Activated T-helper 1 cell treated with anti-CD3 and anti-CD28 coated beads, Interleukin-12 subunit alpha, Interleukin-12 subunit beta, Interleukin-2, Interleukin-4 antibody, amounts not matched to agents 30 ng/mL and 10 ng/mL and 1 ng/mL, durations not matched to agents 14 hours and 24 hours and 36 hours (primary cell): ENCODE data around the gene CBFB. TPM values are rescaled to one million over a fixed set of nuclear protein-coding genes. Genes with fewer than 3 reads are reported as not detected.
"Not testable (repeated sequence)": the region's sequence is repeated elsewhere in the genome, so short reads cannot be mapped to it uniquely, and the experiment has no call there.

ENCODE experiments used
- DNase-seq: peaks from one replicate; pipeline ENCODE4 v3.0.0; 2021; ENCODE audit warnings: low spot score
- H3K27ac Mint-ChIP-seq: one replicate; pipeline ENCODE4 v1.8.0; 2021; ENCODE audit warnings: mild to moderate bottlenecking, mixed read lengths
- H3K27me3 Mint-ChIP-seq: one replicate; pipeline ENCODE4 v1.8.0; 2022; ENCODE audit warnings: mild to moderate bottlenecking, moderate library complexity, mixed read lengths; ENCODE audit not compliant: insufficient read depth
- H3K36me3 Mint-ChIP-seq: one replicate; pipeline ENCODE4 v1.8.0; 2021; ENCODE audit warnings: low read depth, mixed read lengths
- H3K4me1 Mint-ChIP-seq: one replicate; pipeline ENCODE4 v1.8.0; 2021; ENCODE audit warnings: low read depth, mixed read lengths
- H3K4me3 Mint-ChIP-seq: one replicate; pipeline ENCODE4 v1.8.0; 2021; ENCODE audit warnings: mild to moderate bottlenecking, moderate library complexity, mixed read lengths
- H3K9me3 Mint-ChIP-seq: one replicate; pipeline ENCODE4 v1.8.0; 2021; ENCODE audit warnings: mixed read lengths
- intact Hi-C: fragments of 100-400 bp; cut with micrococcal nuclease; formaldehyde crosslinking; loops from one replicate; pipeline ENCODE4 v1.15.1; 2024
- total RNA-seq: library from RNA; stranded (reverse); gene quantifications from 2 replicates; pipeline ENCODE4 v1.2.3, GENCODE V29; 2022

The CBFB gene
- total RNA-seq, 1 donor from 2014 or later, result 175 TPM

DNA sequence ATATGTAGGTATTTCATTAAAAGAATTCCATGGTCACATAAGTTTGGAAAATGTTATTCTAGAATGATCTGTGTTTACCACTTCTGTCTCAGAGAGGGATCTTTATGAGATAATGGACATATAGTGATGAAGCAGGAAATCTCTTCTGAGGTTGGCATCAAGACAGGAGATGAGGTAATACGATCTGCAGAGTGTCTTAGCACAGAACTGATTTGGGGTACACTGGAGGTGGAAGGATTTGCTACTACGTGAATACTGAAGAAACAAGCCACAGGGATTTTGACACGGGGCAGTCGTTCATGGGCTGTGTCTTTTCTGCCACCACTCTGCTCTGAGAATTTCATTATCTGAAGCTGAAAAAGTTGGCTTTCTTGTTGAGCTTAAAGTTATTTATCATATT is 5.5 kb downstream of the CBFB start:
- Mint-ChIP-seq H3K4me1 (peaks cover 69% of the 10 kb centered on the region), H3K9me3 (no peaks in the 10 kb centered on the region), H3K4me3 (peak overlapping the region; percentile 49), H3K27me3 (no peaks in the 10 kb centered on the region), H3K36me3 (peaks cover 54% of the 10 kb centered on the region), H3K27ac (peak overlapping the region; percentile 69)
- DNase-seq, result no peak
- intact Hi-C loops, result no loop called here

DNA sequence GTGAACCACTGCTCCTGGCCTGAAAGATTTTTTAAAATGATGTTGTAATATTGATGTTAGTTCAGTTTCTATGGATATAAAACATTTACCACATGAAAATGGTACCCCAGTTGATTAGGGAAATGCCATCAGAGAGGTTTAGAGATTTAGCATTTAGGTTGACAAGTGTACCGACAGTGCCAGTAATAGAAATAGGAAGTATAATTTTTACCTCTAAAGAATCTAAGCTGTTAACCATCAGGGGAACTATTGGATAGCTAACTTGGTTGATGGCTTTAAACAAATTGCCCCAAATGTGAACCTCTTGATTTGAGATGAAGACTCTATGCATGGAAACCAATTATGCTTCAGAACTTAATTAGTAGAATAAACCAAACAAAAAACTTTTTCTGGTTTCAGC is 6.4 kb downstream of the CBFB start:
- DNase-seq, result no peak
- Mint-ChIP-seq H3K4me3 (no peak overlapping the region), H3K4me1 (peaks cover 72% of the 10 kb centered on the region), H3K27me3 (no peaks in the 10 kb centered on the region), H3K27ac (no peak overlapping the region), H3K9me3 (no peaks in the 10 kb centered on the region), H3K36me3 (peaks cover 56% of the 10 kb centered on the region)
- intact Hi-C loops, result no loop called here

DNA sequence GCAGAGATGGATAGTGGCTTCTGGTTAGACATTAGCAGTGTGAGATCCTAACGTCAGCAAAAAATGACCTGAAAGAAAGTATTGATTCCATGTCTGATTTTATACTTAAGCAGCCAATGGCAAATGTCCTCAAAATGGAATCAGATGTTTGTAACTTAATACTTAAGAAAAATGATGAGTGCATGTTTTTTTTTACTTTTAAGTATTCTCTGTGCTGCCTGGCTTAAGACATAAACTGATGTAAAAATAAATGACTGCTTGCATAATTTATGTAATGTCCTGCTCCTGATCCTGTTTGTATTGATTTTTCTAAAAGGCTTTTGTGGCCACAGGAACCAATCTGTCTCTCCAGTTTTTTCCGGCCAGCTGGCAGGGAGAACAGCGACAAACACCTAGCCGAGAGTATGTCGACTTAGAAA is 7.4 kb downstream of the CBFB start:
- H3K36me3 Mint-ChIP-seq, result peaks cover 58% of the 10 kb centered on the region
- intact Hi-C loops, result no loop called here
- no peak overlapping the region for H3K27ac Mint-ChIP-seq
- H3K27me3 Mint-ChIP-seq, result no peaks in the 10 kb centered on the region
- H3K4me1 Mint-ChIP-seq, result peaks cover 72% of the 10 kb centered on the region
- DNase-seq, result no peak
- H3K4me3 Mint-ChIP-seq, result no peak overlapping the region
- no peaks in the 10 kb centered on the region for H3K9me3 Mint-ChIP-seq

DNA sequence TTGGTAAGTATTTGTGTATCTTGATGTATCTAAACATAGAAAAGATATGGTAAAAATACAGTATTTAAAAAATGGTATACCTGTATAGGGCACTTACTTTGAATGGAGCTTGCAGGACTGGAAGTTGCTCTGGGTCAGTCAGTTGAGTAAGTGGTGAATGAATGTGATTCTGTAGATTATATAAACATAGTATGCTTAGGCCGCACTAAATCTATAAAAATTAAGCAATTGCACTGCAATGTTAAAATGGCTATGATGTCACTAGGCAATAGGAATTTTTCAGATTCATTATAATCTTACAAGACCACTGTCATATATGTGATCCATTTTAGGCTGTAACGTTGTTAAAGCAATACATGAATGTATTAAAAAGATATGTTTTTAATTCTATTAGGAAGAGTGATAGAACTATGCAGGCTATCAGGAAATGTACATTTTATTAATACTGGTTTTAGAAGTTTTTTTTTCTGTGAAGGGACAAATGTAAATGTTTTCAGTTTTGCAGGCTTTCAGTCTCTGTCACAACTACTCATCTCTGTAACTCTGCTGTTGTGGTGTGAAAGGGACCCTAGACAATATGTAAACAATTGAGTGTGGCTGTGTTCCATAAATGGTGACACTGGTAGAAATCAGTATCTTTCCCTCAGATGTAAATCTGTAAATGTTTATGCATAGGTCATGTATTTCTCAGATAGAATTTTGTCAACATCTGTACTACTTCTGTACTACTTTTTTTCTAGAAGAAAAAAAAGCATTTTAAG is 10.5 kb downstream of the CBFB start:
- Mint-ChIP-seq H3K27ac (peak overlapping the region; percentile 43), H3K36me3 (peaks cover 40% of the 10 kb centered on the region), H3K4me3 (no peak overlapping the region), H3K27me3 (no peaks in the 10 kb centered on the region), H3K4me1 (peaks cover 60% of the 10 kb centered on the region), H3K9me3 (no peaks in the 10 kb centered on the region)
- DNase-seq, result no peak
- intact Hi-C loops, result loop anchor here (1.0 kb wide), 2 partner anchors 9 to 16 kb away; no protein-coding TSS in a partner anchor

DNA sequence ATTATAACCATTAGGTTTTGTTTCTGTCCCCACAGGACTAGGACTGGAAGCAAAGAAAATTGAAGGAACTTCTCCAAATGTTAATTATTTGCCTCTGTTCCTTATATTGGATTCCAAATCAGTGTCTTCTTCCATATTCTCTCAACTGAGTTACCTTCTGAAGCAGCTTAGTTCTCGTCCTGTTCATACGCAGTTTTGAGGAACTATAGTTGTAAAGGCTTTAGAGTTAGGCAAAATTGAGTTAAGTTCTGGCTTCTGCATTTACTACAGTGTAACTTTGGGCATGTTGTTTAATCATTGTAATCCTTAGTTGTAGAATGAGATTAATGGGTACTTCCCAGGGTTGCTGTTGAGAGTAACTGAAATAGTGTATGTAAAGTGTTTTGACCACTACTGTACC is 11.2 kb downstream of the CBFB start:
- Mint-ChIP-seq H3K9me3 (no peaks in the 10 kb centered on the region), H3K4me3 (no peak overlapping the region), H3K4me1 (peaks cover 53% of the 10 kb centered on the region), H3K36me3 (peaks cover 34% of the 10 kb centered on the region), H3K27me3 (no peaks in the 10 kb centered on the region), H3K27ac (peak overlapping the region; percentile 61)
- intact Hi-C loops, result no loop called here
- no peak for DNase-seq

DNA sequence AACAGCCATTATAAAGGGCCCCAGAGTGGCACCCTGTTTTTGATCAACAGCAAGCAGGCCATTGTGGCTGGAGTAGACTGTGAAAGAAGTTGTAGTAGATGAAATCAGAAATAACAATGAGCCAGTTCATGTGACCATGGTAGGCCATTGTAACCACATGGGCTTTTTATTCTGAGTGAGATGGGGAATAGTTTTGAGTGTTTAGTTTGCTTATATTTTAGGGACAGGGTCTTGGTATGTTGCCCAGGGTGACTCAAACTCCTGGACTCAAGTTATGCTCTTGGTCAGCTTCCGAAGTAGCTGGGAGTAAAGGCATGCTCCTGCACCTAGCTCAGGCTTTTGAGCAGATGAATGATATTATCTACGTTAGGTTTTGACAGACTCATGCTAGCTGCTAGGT is 12.0 kb downstream of the CBFB start:
- Mint-ChIP-seq H3K4me1 (peaks cover 46% of the 10 kb centered on the region), H3K27me3 (no peaks in the 10 kb centered on the region), H3K27ac (peak overlapping the region; percentile 61), H3K36me3 (peaks cover 30% of the 10 kb centered on the region), H3K9me3 (no peaks in the 10 kb centered on the region), H3K4me3 (no peak overlapping the region)
- intact Hi-C loops, result no loop called here
- DNase-seq, result no peak

DNA sequence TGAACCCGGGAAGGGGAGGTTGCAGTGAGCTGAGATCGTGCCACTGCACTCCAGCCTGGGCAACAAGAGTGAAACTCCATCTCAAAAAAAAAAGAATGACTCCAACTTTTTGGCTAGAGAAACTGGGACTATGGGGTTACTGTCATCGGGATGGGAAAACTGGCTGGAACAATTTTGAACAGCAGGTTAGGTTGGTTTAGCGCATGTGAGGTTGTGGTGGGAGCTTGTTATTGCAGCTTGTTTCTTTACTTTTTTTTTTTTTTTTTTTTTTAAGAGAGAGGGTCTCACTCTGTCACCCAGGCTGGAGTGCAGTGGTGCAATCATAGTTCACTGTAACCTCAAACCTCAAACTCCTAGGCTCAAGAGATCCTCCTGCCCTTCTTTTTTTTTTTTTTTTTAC is 12.6 kb downstream of the CBFB start:
- DNase-seq, intact Hi-C loops, H3K4me3 Mint-ChIP-seq, H3K27ac Mint-ChIP-seq, H3K27me3 Mint-ChIP-seq, H3K9me3 Mint-ChIP-seq: not testable (repeated sequence)
- peaks cover 42% of the 10 kb centered on the region for H3K4me1 Mint-ChIP-seq
- H3K36me3 Mint-ChIP-seq, result peaks cover 29% of the 10 kb centered on the region

DNA sequence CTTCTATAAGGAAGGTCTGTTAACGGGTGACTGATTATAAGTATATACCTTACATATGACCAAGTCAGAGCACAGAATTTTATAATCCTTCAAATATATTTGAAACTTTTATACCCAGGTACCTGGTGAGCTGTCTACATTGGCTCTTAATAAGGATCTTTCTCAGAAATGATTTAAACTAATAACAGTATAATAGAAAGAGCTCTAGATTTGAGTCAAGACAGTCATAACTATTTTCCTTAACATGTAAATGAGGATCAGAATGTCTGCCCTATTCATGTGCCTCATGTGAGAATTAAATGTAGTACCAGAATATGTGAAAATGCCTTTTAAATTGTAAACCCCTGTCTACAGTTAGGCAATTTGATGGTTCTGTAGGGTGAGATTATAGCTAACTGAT is 14.5 kb downstream of the CBFB start:
- peaks cover 27% of the 10 kb centered on the region for H3K36me3 Mint-ChIP-seq
- H3K27ac Mint-ChIP-seq, result no peak overlapping the region

DNA sequence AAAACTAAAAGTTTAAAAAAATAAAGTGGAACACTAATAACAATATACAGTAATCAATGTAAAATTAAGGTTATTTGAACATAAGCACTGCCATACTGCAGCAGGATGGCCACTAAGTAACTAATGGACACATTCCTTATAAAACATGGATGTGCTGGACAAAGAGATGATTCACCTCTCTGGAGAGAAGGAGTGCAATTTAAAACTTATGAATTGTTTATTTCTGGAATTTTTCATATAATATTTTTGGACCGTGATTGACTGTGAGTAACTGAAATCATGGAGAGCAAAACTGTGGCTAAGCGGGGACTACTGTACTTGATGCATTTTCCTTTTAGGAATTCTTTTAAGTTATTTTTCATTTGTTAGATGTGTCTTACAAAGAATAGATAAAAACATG is 21.8 kb downstream of the CBFB start:
- Mint-ChIP-seq H3K27me3 (no peaks in the 10 kb centered on the region), H3K4me1 (peaks cover 48% of the 10 kb centered on the region), H3K27ac (no peak overlapping the region), H3K9me3 (no peaks in the 10 kb centered on the region), H3K4me3 (no peak overlapping the region), H3K36me3 (peaks cover 17% of the 10 kb centered on the region)
- intact Hi-C loops, result loop anchor here (5.0 kb wide), 1 partner anchor 33 kb away; no protein-coding TSS in a partner anchor
- DNase-seq, result no peak

More for the DNA sequence above, 14.5 kb downstream of the CBFB start:
- Mint-ChIP-seq H3K9me3 (no peaks in the 10 kb centered on the region), H3K27me3 (no peaks in the 10 kb centered on the region), H3K4me3 (no peak overlapping the region), H3K4me1 (peaks cover 43% of the 10 kb centered on the region)
- no peak for DNase-seq
- intact Hi-C loops, result no loop called here

DNA sequence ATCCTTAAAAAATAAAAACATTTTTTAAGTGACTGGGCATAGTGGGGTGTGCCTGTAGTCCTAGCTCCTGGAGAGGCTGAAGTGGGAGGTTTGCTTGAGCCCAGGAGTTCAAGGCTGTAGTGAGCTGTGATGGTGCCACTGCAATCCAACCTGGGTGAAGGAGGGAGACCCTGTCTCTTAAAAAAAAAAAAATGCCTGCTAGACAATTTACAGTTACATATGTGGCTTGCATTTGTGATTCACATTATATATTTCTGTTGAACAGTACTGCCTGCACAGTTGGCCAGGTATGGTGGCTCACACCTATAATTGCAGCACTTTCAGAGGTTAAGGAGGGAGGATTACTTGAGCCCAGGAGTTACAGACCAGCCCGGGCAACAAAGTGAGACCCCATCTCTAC is 23.4 kb downstream of the CBFB start:
- Mint-ChIP-seq H3K4me1 (peaks cover 50% of the 10 kb centered on the region), H3K9me3 (no peaks in the 10 kb centered on the region), H3K4me3 (peak overlapping the region; percentile 69), H3K27me3 (no peaks in the 10 kb centered on the region), H3K27ac (peak overlapping the region; percentile 82), H3K36me3 (peaks cover 17% of the 10 kb centered on the region)
- no peak for DNase-seq
- intact Hi-C loops, result loop anchor here (5.0 kb wide), 1 partner anchor 35 kb away; no protein-coding TSS in a partner anchor

DNA sequence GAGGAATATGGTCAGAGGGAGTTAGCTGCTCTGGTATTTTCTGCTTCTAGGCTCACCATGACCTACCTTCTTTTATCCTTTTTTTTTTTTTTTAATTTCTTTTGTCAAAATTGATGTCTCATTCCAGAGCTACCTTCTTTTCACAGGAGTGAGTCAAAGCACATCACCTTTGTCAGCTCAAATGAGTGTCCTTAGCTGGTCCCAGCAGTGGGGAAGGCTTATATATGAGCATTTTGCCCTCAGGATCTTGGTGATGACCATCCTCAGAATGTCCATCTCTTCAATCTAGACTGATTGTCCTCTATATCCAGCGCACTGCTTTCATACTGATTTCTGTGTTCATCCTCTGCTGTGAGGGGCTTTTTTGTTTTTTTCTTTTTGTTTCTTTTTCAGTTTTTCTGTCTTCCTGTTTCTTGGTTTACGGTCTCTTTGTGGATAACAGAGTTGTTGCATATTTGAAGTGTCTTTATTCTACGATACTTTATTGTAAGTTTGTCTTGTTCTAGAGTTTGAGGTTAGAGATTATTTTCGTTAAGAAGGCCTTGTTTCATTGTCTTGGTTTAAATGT is 24.9 kb downstream of the CBFB start:
- no peak for DNase-seq
- peaks cover 56% of the 10 kb centered on the region for H3K4me1 Mint-ChIP-seq
- H3K36me3 Mint-ChIP-seq, result peaks cover 17% of the 10 kb centered on the region
- H3K9me3 Mint-ChIP-seq, result no peaks in the 10 kb centered on the region
- no peaks in the 10 kb centered on the region for H3K27me3 Mint-ChIP-seq
- peak overlapping the region; percentile 82 for H3K27ac Mint-ChIP-seq
- intact Hi-C loops, result loop anchor here (2.0 to 5.0 kb wide), 4 partner anchors 37 to 55 kb away; partner anchors contain the start of gene PHAF1
- peak overlapping the region; percentile 69 for H3K4me3 Mint-ChIP-seq

DNA sequence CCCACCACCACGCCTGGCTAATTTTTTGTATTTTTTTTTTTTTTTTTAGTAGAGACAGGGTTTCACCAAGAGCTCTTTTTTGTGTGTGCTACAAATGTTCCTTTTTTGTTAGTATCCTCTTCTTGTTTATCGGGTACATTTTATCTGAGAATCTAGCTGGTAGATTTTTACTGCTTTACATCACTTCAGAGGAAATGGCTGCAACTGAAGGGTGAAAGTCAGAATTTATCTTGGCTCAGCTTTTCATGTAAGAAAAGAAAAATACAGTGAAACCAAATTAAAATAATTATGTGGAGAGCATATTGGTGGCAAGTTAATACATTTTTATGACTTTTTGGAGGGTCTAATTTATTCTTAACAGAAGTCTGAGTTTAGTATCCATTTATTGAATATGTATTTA is 26.0 kb downstream of the CBFB start:
- H3K9me3 Mint-ChIP-seq, result no peaks in the 10 kb centered on the region
- peak overlapping the region; percentile 82 for H3K27ac Mint-ChIP-seq
- no peak for DNase-seq
- peak overlapping the region; percentile 69 for H3K4me3 Mint-ChIP-seq
- no peaks in the 10 kb centered on the region for H3K27me3 Mint-ChIP-seq
- H3K4me1 Mint-ChIP-seq, result peaks cover 56% of the 10 kb centered on the region
- peaks cover 24% of the 10 kb centered on the region for H3K36me3 Mint-ChIP-seq
- intact Hi-C loops, result loop anchor here (1.0 to 5.0 kb wide), 10 partner anchors 8 to 183 kb away; partner anchors contain the start of gene PHAF1
